Neural crest cell (in vitro differentiated cells): Measurements from ENCODE around the gene CFAP157. TPM values are rescaled to one million over a fixed set of nuclear protein-coding genes. Genes with fewer than 3 reads are reported as not detected.

Experiments used
- DNase-seq: peaks from one replicate; pipeline ENCODE4 v3.0.0; 2021; ENCODE audit warnings: low read depth, mixed read lengths, low spot score
- H3K27ac Mint-ChIP-seq: one replicate; pipeline ENCODE4 v1.8.0; 2021; ENCODE audit warnings: mild to moderate bottlenecking, mixed read lengths; ENCODE audit not compliant: unreplicated experiment
- H3K27me3 Mint-ChIP-seq: 2 replicates; pipeline ENCODE4 v1.8.0; 2021; ENCODE audit warnings: low read depth, mild to moderate bottlenecking, mixed read lengths
- H3K36me3 Mint-ChIP-seq: 2 replicates; pipeline ENCODE4 v1.8.0; 2021; ENCODE audit warnings: low read depth, mild to moderate bottlenecking, mixed read lengths
- H3K4me1 Mint-ChIP-seq: 2 replicates; pipeline ENCODE4 v1.8.0; 2021; ENCODE audit warnings: mixed read lengths
- H3K4me3 Mint-ChIP-seq: one replicate; pipeline ENCODE4 v1.8.0; 2021; ENCODE audit warnings: mild to moderate bottlenecking, mixed read lengths
- H3K9me3 Mint-ChIP-seq: 2 replicates; pipeline ENCODE4 v1.8.0; 2021; ENCODE audit warnings: mixed read lengths
- CTCF ChIP-seq: fragments of 200-600 bp; sonication (generic); conservative IDR thresholded peaks from 2 replicates; pipeline ENCODE4 v1.5.0; 2021; ENCODE audit warnings: antibody characterized with exemption, mild to moderate bottlenecking
- total RNA-seq: library from RNA; stranded (reverse); gene quantifications from 2 replicates; pipeline ENCODE4 v1.2.1, GENCODE V29; 2021

CFAP157 gene
- total RNA-seq, 1 donor from 2014 or later, result not detected

DNA sequence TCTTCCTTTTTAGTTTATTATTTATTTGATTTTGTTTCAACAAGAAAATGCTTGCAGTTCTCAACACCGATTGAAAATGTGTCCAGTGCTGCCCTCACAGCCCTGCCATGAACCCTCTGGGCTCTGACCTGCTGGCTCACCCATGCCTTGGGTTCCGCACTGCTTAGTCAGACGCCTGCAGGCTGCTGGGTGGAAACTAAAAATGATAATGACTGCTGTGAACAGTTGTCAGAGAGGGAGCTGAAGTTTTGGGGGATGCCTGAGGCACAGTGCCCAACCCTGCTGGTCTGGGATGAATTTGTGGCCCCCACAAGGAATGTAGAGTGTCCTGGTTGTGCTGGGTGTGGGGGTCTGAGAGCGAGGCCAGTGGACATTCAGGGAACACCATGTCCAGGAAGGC lies 22.2 kb upstream of the CFAP157 start:
- H3K4me3 Mint-ChIP-seq, result no peak overlapping the region
- no peak for TF ChIP-seq CTCF

GRCh38 chr9:127686461-127687393 lies 20.1 kb upstream of the CFAP157 start:
- H3K27me3 Mint-ChIP-seq, result no peaks in the 10 kb centered on the region
- no peaks in the 10 kb centered on the region for H3K9me3 Mint-ChIP-seq
- no peak for DNase-seq
- no peak overlapping the region for H3K4me3 Mint-ChIP-seq
- H3K4me1 Mint-ChIP-seq, result peaks cover under 1% of the 10 kb centered on the region
- H3K27ac Mint-ChIP-seq, result no peak overlapping the region
- H3K36me3 Mint-ChIP-seq, result peaks cover 10% of the 10 kb centered on the region
- TF ChIP-seq CTCF, result no peak

More for the DNA sequence above, 22.2 kb upstream of the CFAP157 start:
- peak overlapping the region; percentile 81 for H3K27ac Mint-ChIP-seq
- DNase-seq, result no peak
- no peaks in the 10 kb centered on the region for H3K27me3 Mint-ChIP-seq
- H3K9me3 Mint-ChIP-seq, result no peaks in the 10 kb centered on the region
- H3K36me3 Mint-ChIP-seq, result peaks cover 2% of the 10 kb centered on the region
- no peaks in the 10 kb centered on the region for H3K4me1 Mint-ChIP-seq

- peak overlapping the region; percentile 83 for H3K27ac Mint-ChIP-seq
- no peaks in the 10 kb centered on the region for H3K9me3 Mint-ChIP-seq
- peaks cover 7% of the 10 kb centered on the region for H3K4me1 Mint-ChIP-seq
- no peak for TF ChIP-seq CTCF
- no peak overlapping the region for H3K4me3 Mint-ChIP-seq
- H3K36me3 Mint-ChIP-seq, result peaks cover 10% of the 10 kb centered on the region
- no peak for DNase-seq
- no peaks in the 10 kb centered on the region for H3K27me3 Mint-ChIP-seq
Observed at GRCh38 chr9:127689329-127690000, 17.3 kb upstream of the CFAP157 start.

DNA sequence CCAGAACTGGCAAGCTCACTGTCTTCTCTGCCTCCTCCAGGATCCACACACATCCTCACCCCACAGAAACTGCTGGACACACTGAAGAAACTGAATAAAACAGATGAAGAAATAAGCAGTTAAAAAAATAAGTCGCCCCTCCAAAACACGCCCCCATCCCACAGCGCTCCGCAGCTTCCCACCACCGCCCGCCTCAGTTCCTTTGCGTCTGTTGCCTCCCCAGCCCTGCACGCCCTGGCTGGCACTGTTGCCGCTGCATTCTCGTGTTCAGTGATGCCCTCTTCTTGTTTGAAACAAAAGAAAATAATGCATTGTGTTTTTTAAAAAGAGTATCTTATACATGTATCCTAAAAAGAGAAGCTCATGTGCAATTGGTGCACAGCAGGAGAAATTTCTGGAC lies 16.1 kb upstream of the CFAP157 start:
- no peak for DNase-seq
- no peak overlapping the region for H3K4me3 Mint-ChIP-seq
- no peak for TF ChIP-seq CTCF
- peaks cover 8% of the 10 kb centered on the region for H3K36me3 Mint-ChIP-seq
- no peaks in the 10 kb centered on the region for H3K27me3 Mint-ChIP-seq
- no peaks in the 10 kb centered on the region for H3K9me3 Mint-ChIP-seq
- H3K4me1 Mint-ChIP-seq, result peaks cover 7% of the 10 kb centered on the region
- no peak overlapping the region for H3K27ac Mint-ChIP-seq

DNA sequence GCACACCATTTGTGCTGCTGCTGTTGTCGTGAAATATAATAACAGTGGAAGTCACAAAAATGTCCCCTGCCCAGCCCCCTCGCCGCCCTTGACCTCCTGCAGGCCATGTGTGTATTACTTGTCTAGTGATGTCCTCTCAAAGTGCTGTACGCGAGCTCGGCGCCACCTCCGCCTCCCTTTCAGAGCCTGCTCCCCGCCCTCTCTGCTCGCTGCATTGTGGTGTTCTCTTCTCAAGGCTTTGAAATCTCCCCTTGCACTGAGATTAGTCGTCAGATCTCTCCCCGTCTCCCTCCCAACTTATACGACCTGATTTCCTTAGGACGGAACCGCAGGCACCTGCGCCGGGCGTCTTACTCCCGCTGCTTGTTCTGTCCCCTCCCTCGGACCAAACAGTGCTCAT lies 14.7 kb upstream of the CFAP157 start:
- peaks cover 8% of the 10 kb centered on the region for H3K36me3 Mint-ChIP-seq
- no peak for TF ChIP-seq CTCF
- H3K27ac Mint-ChIP-seq, result peak overlapping the region; percentile 79
- H3K4me1 Mint-ChIP-seq, result peaks cover 7% of the 10 kb centered on the region
- no peak overlapping the region for H3K4me3 Mint-ChIP-seq
- H3K9me3 Mint-ChIP-seq, result no peaks in the 10 kb centered on the region
- H3K27me3 Mint-ChIP-seq, result no peaks in the 10 kb centered on the region
- DNase-seq, result no peak
